PFSK-1 (cell line): ENCODE results near the gene CTAG1A.

Experiments used
- FOXP2 ChIP-seq: optimal IDR thresholded peaks from 2 replicates; pipeline ENCODE3; 2011; ENCODE audit warnings: borderline replicate concordance, control low read depth, inconsistent platforms; ENCODE audit not compliant: insufficient read depth; ENCODE audit errors: extremely low read length, extremely low read depth
- POLR2AphosphoS5 ChIP-seq: IDR thresholded peaks from 2 replicates; pipeline ENCODE4 v1.6.1; 2012; ENCODE audit warnings: low read depth, mild to moderate bottlenecking, control low read depth, low read length, moderate library complexity
- SIN3A ChIP-seq: IDR thresholded peaks from 2 replicates; pipeline ENCODE4 v1.6.1; 2012; ENCODE audit warnings: mild to moderate bottlenecking, low read length, moderate library complexity, borderline replicate concordance; ENCODE audit not compliant: insufficient read depth
- TF ChIP-seq, protein P1 (sequence below), 2 experiments: IDR thresholded peaks; 2 replicates each; pipeline versions ENCODE4 v1.6.1 to v1.8.0; 2011 to 2012; ENCODE audit warnings: low read depth in 2 of 2, low read length in 2 of 2, control low read depth in 1 of 2, inconsistent platforms in 1 of 2, mild to moderate bottlenecking in 1 of 2, moderate library complexity in 1 of 2; ENCODE audit not compliant: insufficient read depth in 1 of 2

- TF ChIP-seq, protein P1, sequence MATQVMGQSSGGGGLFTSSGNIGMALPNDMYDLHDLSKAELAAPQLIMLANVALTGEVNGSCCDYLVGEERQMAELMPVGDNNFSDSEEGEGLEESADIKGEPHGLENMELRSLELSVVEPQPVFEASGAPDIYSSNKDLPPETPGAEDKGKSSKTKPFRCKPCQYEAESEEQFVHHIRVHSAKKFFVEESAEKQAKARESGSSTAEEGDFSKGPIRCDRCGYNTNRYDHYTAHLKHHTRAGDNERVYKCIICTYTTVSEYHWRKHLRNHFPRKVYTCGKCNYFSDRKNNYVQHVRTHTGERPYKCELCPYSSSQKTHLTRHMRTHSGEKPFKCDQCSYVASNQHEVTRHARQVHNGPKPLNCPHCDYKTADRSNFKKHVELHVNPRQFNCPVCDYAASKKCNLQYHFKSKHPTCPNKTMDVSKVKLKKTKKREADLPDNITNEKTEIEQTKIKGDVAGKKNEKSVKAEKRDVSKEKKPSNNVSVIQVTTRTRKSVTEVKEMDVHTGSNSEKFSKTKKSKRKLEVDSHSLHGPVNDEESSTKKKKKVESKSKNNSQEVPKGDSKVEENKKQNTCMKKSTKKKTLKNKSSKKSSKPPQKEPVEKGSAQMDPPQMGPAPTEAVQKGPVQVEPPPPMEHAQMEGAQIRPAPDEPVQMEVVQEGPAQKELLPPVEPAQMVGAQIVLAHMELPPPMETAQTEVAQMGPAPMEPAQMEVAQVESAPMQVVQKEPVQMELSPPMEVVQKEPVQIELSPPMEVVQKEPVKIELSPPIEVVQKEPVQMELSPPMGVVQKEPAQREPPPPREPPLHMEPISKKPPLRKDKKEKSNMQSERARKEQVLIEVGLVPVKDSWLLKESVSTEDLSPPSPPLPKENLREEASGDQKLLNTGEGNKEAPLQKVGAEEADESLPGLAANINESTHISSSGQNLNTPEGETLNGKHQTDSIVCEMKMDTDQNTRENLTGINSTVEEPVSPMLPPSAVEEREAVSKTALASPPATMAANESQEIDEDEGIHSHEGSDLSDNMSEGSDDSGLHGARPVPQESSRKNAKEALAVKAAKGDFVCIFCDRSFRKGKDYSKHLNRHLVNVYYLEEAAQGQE (IDR thresholded peaks at IDR 0.05; ENCODE audit: insufficient read depth in 1 of 2, low read depth in 2 of 2, low read length in 2 of 2): no peak
- TF ChIP-seq SIN3A: no peak
- no peak for TF ChIP-seq FOXP2
- TF ChIP-seq POLR2AphosphoS5: no peak
Measured at GRCh38 chrX:154597221-154597620, 12.3 kb downstream of the CTAG1A start.
